GM20000 (cell line): Measurements from ENCODE around the gene GADD45GIP1.
"Not testable (repeated sequence)": the region's sequence is repeated elsewhere in the genome, so short reads cannot be mapped to it uniquely, and the experiment has no call there.

Experiments
- DNase-seq: peaks from one replicate; pipeline ENCODE4 v3.0.0; 2012; ENCODE audit warnings: low spot score
- CTCF ChIP-seq: IDR thresholded peaks from 2 replicates; pipeline ENCODE4 v1.5.1; 2012; ENCODE audit warnings: mild to moderate bottlenecking, control low read depth; ENCODE audit errors: extremely low read depth, missing control alignments

Gene GADD45GIP1

DNA sequence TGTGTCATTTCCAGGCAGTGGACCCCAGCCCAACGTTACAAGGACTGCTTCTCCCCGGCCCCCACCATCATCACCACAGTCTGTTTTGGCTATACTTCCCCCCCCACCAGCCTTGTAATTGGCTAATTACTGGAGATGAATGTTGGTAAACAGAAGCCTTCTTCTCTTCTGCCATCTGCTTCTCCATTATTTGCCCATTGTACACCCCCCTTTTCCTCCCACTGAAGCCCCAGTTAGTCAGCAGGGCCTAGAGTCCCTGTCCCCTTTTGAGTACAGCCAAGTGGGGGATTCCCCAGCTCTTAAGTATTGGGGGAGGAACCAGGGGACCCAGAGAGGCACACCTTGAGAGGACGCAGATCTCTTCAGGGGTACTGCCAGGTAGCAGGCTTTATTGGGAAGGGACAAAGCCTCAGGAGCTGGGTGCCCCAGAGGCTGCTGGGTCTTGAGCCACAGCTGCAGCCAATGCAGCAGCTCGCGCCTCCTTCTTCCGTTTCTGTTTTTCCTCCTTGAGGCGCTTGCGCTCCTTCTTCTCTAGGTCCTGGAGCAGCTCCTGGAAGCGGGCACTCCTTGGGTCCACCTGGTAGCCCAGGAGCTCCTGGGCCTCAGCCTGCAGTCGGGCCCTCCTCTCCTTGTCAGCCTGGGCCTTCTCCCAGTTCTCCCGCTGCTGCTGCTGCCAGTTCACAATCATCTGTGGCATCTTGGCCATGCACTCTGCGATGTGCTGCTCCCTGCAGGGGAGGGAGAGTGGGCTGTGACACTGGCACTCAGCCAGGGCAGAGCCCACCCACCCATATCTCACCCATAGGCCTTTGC lies 3.0 kb downstream of the GADD45GIP1 start:
- no peak for DNase-seq
- TF ChIP-seq CTCF = no peak

DNA sequence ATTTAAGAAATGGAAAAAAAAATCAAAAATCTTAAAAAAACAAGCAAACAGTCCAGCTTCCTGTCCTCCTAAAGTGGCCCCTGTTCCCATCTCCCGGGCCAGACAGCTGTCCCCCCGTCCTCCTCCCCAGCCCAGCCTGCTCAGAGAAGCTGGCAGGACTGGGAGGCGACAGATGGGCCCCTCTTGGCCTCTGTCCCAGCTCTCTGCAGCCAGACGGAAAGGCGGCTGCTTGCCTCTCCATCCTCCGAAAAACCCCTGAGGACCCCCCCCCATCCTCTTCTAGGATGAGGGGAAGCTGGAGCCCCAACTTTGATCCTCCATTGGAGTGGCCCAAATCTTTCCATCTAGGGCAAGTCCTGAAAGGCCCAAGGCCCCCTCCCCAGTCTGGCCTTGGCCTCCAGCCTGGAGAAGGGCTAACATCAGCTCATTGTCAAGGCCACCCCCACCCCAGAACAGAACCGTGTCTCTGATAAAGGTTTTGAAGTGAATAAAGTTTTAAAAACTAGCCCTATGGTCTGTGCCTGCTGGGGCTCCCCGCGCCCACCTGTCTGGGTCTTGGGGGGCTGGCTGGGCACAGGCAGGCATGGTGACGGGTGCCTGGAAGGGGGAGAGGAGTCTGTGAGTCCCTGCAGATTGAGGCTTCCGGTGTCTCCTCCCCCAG lies 3.8 kb downstream of the GADD45GIP1 start:
- DNase-seq = no peak
- TF ChIP-seq CTCF = no peak

GRCh38 chr19:12952488-12953137 lies 4.4 kb downstream of the GADD45GIP1 start:
- no peak for DNase-seq

GRCh38 chr19:12952050-12952449 lies 5.0 kb downstream of the GADD45GIP1 start:
- DNase-seq = not testable (repeated sequence)

More at GRCh38 chr19:12952488-12953137, 4.4 kb downstream of the GADD45GIP1 start:
- no peak for TF ChIP-seq CTCF

- TF ChIP-seq CTCF = no peak
- DNase-seq = no peak
Observed at GRCh38 chr19:12949363-12950283, 7.4 kb downstream of the GADD45GIP1 start.

DNA sequence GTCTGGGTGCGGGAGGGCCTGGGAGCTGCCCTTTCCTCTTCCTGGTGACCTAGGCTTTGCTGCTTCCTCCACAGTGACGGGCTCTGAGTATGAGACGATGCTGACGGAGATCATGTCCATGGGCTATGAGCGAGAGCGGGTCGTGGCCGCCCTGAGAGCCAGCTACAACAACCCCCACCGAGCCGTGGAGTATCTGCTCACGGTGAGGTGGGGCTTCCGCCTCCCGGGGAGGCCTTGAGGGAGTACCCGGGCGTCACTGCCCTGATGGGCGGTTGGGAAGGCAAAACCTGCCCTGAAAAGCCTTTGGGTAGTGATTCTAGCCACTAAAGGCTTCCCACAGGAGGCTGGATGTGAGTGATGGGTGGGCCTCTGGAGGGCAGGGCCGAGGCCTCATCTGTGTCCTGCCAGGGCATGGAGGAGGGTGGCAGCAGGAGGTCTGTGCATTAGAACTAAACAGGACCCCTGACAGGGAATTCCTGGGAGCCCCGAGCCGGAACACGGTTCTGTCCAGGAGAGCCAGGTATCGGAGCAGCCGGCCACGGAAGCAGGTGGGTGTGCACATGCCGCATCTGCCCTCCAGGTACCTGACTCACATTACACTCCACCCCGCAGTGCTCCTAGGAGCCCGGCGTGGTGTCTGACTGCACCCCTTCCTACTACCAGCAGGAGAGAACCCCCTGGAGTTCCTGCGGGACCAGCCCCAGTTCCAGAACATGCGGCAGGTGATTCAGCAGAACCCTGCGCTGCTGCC lies 8.2 kb downstream of the GADD45GIP1 start:
- DNase-seq = no peak
- TF ChIP-seq CTCF = no peak
